Epithelial cell of esophagus (primary cell): ENCODE results near the gene NAA50.

Experiments
- DNase-seq: peaks from one replicate; pipeline ENCODE4 v3.0.0; 2010; ENCODE audit warnings: low read depth
- H3K4me3 ChIP-seq: 2 replicates; pipeline ENCODE4 v1.5.1; 2011; ENCODE audit warnings: mild to moderate bottlenecking, low read length, control low read depth
- CTCF ChIP-seq: IDR thresholded peaks from 2 replicates; pipeline ENCODE4 v1.5.1; 2011; ENCODE audit warnings: low read depth, mild to moderate bottlenecking, low read length, control low read depth, inconsistent platforms; ENCODE audit not compliant: insufficient read depth; ENCODE audit errors: missing control alignments

NAA50 gene

GRCh38 chr3:113721636-113722035, 24.4 kb downstream of the NAA50 start:
- no peak overlapping the region for H3K4me3 ChIP-seq
- TF ChIP-seq CTCF, result no peak
- no peak for DNase-seq

- no peak for TF ChIP-seq CTCF
- no peak for DNase-seq
- H3K4me3 ChIP-seq, result no peak overlapping the region
Observed at GRCh38 chr3:113719758-113720157, 26.3 kb downstream of the NAA50 start.

DNA sequence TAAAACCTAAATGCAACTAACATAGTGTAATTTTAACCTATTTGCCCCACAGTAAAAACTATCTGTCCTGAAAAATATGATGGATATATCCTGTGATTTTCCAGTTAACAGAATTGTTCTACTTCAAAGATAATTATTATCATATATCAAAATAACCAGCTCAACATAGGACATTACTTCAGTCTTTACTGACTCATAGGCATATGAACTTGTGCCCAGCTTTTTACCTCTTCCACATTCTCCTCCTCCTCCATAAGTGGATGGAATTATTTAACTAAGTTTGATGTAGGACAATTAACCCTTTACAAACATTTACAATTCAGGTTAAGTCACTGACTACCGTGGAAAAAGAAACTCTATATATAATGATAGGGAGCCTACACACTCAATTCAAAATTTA, 26.8 kb downstream of the NAA50 start:
- H3K4me3 ChIP-seq, result no peak overlapping the region
- no peak for TF ChIP-seq CTCF
- DNase-seq, result no peak

- no peak for TF ChIP-seq CTCF
- H3K4me3 ChIP-seq, result no peak overlapping the region
- DNase-seq, result no peak
Observed at GRCh38 chr3:113717818-113718217, 28.2 kb downstream of the NAA50 start.

DNA sequence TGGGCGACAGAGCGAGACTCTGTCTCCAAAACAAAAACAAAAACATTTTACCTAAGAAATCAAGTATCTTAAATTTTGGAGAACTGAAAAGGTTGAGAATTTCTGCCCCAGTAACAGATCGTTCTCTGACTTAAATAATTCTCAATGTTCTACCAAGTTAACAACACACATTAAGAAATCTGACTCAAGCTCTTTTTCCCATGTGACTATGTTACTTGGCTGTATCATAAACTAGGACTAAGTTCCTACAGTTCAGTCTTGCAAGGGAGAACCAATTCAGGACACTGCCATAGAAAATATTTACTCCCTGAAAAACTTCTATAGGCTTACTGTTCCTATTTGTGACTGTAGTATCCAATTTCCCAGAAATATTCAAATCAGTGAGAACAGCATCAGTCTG, 28.7 kb downstream of the NAA50 start:
- H3K4me3 ChIP-seq, result no peak overlapping the region
- no peak for TF ChIP-seq CTCF
- no peak for DNase-seq

GRCh38 chr3:113714702-113715101, 31.3 kb downstream of the NAA50 start:
- no peak overlapping the region for H3K4me3 ChIP-seq
- no peak for DNase-seq
- no peak for TF ChIP-seq CTCF

- no peak overlapping the region for H3K4me3 ChIP-seq
- TF ChIP-seq CTCF, result no peak
- DNase-seq, result peak; percentile 61
Observed at GRCh38 chr3:113712129-113712528, 33.9 kb downstream of the NAA50 start.
